Measurements from ENCODE around the gene CDKN2B-AS1.

CDKN2B-AS1 gene

GRCh38 chr9:22147813-22148527 lies 153.4 kb downstream of the CDKN2B-AS1 start:
- Histone ChIP-seq H3K9me3 (ENCODE audit: insufficient read depth, low read length) (no peaks in the 10 kb centered on the region), H3K4me2 (ENCODE audit: low read depth, low read length, poor library complexity, severe bottlenecking) (no peak overlapping the region), H4K20me1 (ENCODE audit: low read depth, low read length) (no peaks in the 10 kb centered on the region), H3K36me3 (ENCODE audit: low read length) (no peaks in the 10 kb centered on the region), H3K27ac (ENCODE audit: low read depth, low read length) (no peak overlapping the region), H3K9ac (ENCODE audit: low read length) (no peak overlapping the region), H3F3A (ENCODE audit: insufficient read depth) (no peaks in the 10 kb centered on the region), H3K79me2 (ENCODE audit: insufficient read depth, low read length) (no peaks in the 10 kb centered on the region), H3K9me2 (replicated peaks; ENCODE audit: insufficient read depth, low read length) (no peaks in the 10 kb centered on the region), H3K4me3 (ENCODE audit: insufficient read depth, low read length, poor library complexity, severe bottlenecking) (no peak overlapping the region), H2AFZ (ENCODE audit: low read depth, low read length, severe bottlenecking) (no peak overlapping the region), H3K27me3 (ENCODE audit: low read length) (no peaks in the 10 kb centered on the region)
- TF ChIP-seq CTCF (IDR thresholded peaks at IDR 0.05; ENCODE audit: insufficient read depth, low read length, poor library complexity, severe bottlenecking): no peak
- TF ChIP-seq EZH2phosphoT487 (conservative IDR thresholded peaks at IDR 0.05; ENCODE audit: low read length): no peak

GRCh38 chr9:22148528-22148875 lies 153.9 kb downstream of the CDKN2B-AS1 start:
- Histone ChIP-seq H3K27ac (ENCODE audit: low read depth, low read length) (no peak overlapping the region), H3K36me3 (ENCODE audit: low read length) (no peaks in the 10 kb centered on the region), H3K4me2 (ENCODE audit: low read depth, low read length, poor library complexity, severe bottlenecking) (no peak overlapping the region), H3K9me2 (replicated peaks; ENCODE audit: insufficient read depth, low read length) (no peaks in the 10 kb centered on the region), H3K9me3 (ENCODE audit: insufficient read depth, low read length) (no peaks in the 10 kb centered on the region), H3K79me2 (ENCODE audit: insufficient read depth, low read length) (no peaks in the 10 kb centered on the region), H3K9ac (ENCODE audit: low read length) (no peak overlapping the region), H4K20me1 (ENCODE audit: low read depth, low read length) (no peaks in the 10 kb centered on the region), H2AFZ (ENCODE audit: low read depth, low read length, severe bottlenecking) (no peak overlapping the region), H3F3A (ENCODE audit: insufficient read depth) (no peaks in the 10 kb centered on the region), H3K4me3 (ENCODE audit: insufficient read depth, low read length, poor library complexity, severe bottlenecking) (no peak overlapping the region), H3K27me3 (ENCODE audit: low read length) (no peaks in the 10 kb centered on the region)
- TF ChIP-seq EZH2phosphoT487 (conservative IDR thresholded peaks at IDR 0.05; ENCODE audit: low read length) (no peak), CTCF (IDR thresholded peaks at IDR 0.05; ENCODE audit: insufficient read depth, low read length, poor library complexity, severe bottlenecking) (no peak)

GRCh38 chr9:22148876-22149637 lies 154.5 kb downstream of the CDKN2B-AS1 start:
- Histone ChIP-seq H4K20me1 (ENCODE audit: low read depth, low read length) (no peaks in the 10 kb centered on the region), H3K4me2 (ENCODE audit: low read depth, low read length, poor library complexity, severe bottlenecking) (no peak overlapping the region), H2AFZ (ENCODE audit: low read depth, low read length, severe bottlenecking) (no peak overlapping the region), H3K9me3 (ENCODE audit: insufficient read depth, low read length) (no peaks in the 10 kb centered on the region), H3K36me3 (ENCODE audit: low read length) (no peaks in the 10 kb centered on the region), H3K27ac (ENCODE audit: low read depth, low read length) (no peak overlapping the region), H3K79me2 (ENCODE audit: insufficient read depth, low read length) (no peaks in the 10 kb centered on the region), H3F3A (ENCODE audit: insufficient read depth) (no peaks in the 10 kb centered on the region), H3K9me2 (replicated peaks; ENCODE audit: insufficient read depth, low read length) (no peaks in the 10 kb centered on the region), H3K4me3 (ENCODE audit: insufficient read depth, low read length, poor library complexity, severe bottlenecking) (no peak overlapping the region), H3K9ac (ENCODE audit: low read length) (no peak overlapping the region), H3K27me3 (ENCODE audit: low read length) (no peaks in the 10 kb centered on the region)
- no peak for TF ChIP-seq CTCF (IDR thresholded peaks at IDR 0.05; ENCODE audit: insufficient read depth, low read length, poor library complexity, severe bottlenecking)
- TF ChIP-seq EZH2phosphoT487 (conservative IDR thresholded peaks at IDR 0.05; ENCODE audit: low read length): no peak

Measured in SU-DHL-6 (cell line).